Stomach (tissue), 9 donors: Measurements from ENCODE around the gene ZNF174. TPM values are rescaled to one million over a fixed set of nuclear protein-coding genes. Genes with fewer than 3 reads are reported as not detected.

Source experiments
- DNase-seq, 2 donors: peaks; one replicate each; pipeline versions ENCODE4 v3.0.0 to v3.0.0-alpha.2; 2013 to 2019
- H3K27ac ChIP-seq, 5 donors: fragments of 200-600 bp in 4 of 5; sonication (generic) in 4 of 5; one replicate each; pipeline ENCODE4 v1.5.1; 2013 to 2019; ENCODE audit warnings: mild to moderate bottlenecking in 1 of 5, moderate library complexity in 1 of 5
- H3K27me3 ChIP-seq, 3 donors: fragments of 200-600 bp; sonication (generic); one replicate each; pipeline ENCODE4 v1.5.1; 2017 to 2019; ENCODE audit warnings: mixed run types in 1 of 3
- H3K36me3 ChIP-seq, 4 donors: fragments of 200-600 bp; sonication (generic); 1 replicate in 3 of 4; 2 replicates in 1 of 4; pipeline ENCODE4 v1.5.1; 2016 to 2019
- H3K4me1 ChIP-seq, 4 donors: fragments of 200-600 bp; sonication (generic); one replicate each; pipeline ENCODE4 v1.5.1; 2016 to 2019
- H3K4me3 ChIP-seq, 4 donors: fragments of 200-600 bp; sonication (generic) in 3 of 4; one replicate each; pipeline ENCODE4 v1.5.1; 2016 to 2019; ENCODE audit warnings: mild to moderate bottlenecking in 1 of 4
- H3K9me3 ChIP-seq, 4 donors: fragments of 200-600 bp; sonication (generic); one replicate each; pipeline ENCODE4 v1.5.1; 2016 to 2019
- EP300 ChIP-seq: sonication (generic); formaldehyde crosslinking; IDR thresholded peaks from one replicate; pipeline ENCODE4 v1.6.1; 2017; ENCODE audit warnings: antibody characterized with exemption
- POLR2A ChIP-seq, 4 donors: fragments of 450-650 bp; IDR thresholded peaks; one replicate each; pipeline ENCODE4 v1.6.1; 2016; ENCODE audit warnings: antibody characterized with exemption in 4 of 4, control low read depth in 2 of 4, mild to moderate bottlenecking in 1 of 4, moderate library complexity in 1 of 4
- POLR2AphosphoS5 ChIP-seq, 3 donors: sonication (generic); formaldehyde crosslinking; IDR thresholded peaks; one replicate each; pipeline ENCODE4 v1.6.1; 2016; ENCODE audit warnings: antibody characterized with exemption in 3 of 3
- WGBS, 5 donors: extraction: QIAGEN DNeasy Blood & Tissue Kit in 3 of 5; methylation state at CpG; one replicate each; pipeline versions ENCODE4 v1.1.5 to v1.1.7; 2013 to 2018; 5-methylcytosine and 5-hydroxymethylcytosine counted together
- intact Hi-C: fragments of 100-400 bp; cut with DNase I; formaldehyde crosslinking; loops from one replicate; pipeline ENCODE4 v1.15.1; 2023; ENCODE audit warnings: low total_unique reads
- polyA plus RNA-seq, 3 donors: library from polyadenylated mRNA; stranded (reverse); fragments of 200-250 nt; gene quantifications; one replicate each; pipeline ENCODE4 v1.2.3, GENCODE V29; 2013
- total RNA-seq, 5 donors: library from RNA; depleted of rRNA; stranded (reverse); fragments of >200 nt; gene quantifications; one replicate each; pipeline versions ENCODE4 v1.1.0 to v1.2.3, GENCODE V29; 2014 to 2016
- TF ChIP-seq, protein P1 (sequence below), 7 experiments: fragments of 450-650 bp in 4 of 7; fragments of 200-600 bp in 3 of 7; sonication (generic) in 3 of 7; IDR thresholded peaks; one replicate each; pipeline ENCODE4 v1.5.1; 2016 to 2019; ENCODE audit warnings: antibody characterized with exemption in 7 of 7, control low read depth in 2 of 7, mild to moderate bottlenecking in 1 of 7
- donor health status: healthy with polysubstance abuse.
- donor health status: Bipolar disorder and iron deficiency.
- donor health status: healthy.

ZNF174 gene
- total and polyA plus RNA-seq, 8 donors = 4.2 to 52.5 (median 9.5) TPM

- no peaks in the 10 kb centered on the region for H3K27me3 ChIP-seq
- 0 to 18% (median 1%) methylated on average over 6 to 83 of the region's 83 CpGs for WGBS, 5 donors
- peaks cover 47 to 61% (median 53%) of the 10 kb centered on the region in 4 donors for H3K4me1 ChIP-seq
- peak overlapping the region; percentile 87 to 91 (median 90) for H3K4me3 ChIP-seq
- DNase-seq = peak; percentile 91 to 98
- no peaks in the 10 kb centered on the region for H3K9me3 ChIP-seq
- H3K36me3 ChIP-seq = peaks cover 0 to under 1% (median 0%) of the 10 kb centered on the region in 4 donors
- peak overlapping the region; percentile 97 to 99 (median 98) for H3K27ac ChIP-seq
- no peak for TF ChIP-seq EP300
- TF ChIP-seq POLR2AphosphoS5 (IDR thresholded peaks at IDR 0.05) = peak; percentile 36 to 88 (median 71)
- TF ChIP-seq, protein P1, sequence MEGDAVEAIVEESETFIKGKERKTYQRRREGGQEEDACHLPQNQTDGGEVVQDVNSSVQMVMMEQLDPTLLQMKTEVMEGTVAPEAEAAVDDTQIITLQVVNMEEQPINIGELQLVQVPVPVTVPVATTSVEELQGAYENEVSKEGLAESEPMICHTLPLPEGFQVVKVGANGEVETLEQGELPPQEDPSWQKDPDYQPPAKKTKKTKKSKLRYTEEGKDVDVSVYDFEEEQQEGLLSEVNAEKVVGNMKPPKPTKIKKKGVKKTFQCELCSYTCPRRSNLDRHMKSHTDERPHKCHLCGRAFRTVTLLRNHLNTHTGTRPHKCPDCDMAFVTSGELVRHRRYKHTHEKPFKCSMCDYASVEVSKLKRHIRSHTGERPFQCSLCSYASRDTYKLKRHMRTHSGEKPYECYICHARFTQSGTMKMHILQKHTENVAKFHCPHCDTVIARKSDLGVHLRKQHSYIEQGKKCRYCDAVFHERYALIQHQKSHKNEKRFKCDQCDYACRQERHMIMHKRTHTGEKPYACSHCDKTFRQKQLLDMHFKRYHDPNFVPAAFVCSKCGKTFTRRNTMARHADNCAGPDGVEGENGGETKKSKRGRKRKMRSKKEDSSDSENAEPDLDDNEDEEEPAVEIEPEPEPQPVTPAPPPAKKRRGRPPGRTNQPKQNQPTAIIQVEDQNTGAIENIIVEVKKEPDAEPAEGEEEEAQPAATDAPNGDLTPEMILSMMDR (IDR thresholded peaks at IDR 0.05) = peak in 4 of 7 experiments; percentile 26 to 61 (median 46)
- TF ChIP-seq POLR2A (IDR thresholded peaks at IDR 0.05) = peak in 1 of 4 donors; percentile 14
- intact Hi-C loops = no loop called here
These were observed 56.6 kb downstream of the ZNF174 start for GRCh38 chr16:3457434-3458252.

GRCh38 chr16:3458278-3458851, 57.4 kb downstream of the ZNF174 start:
- WGBS, 5 donors = 0% methylated on average over 9 to 47 of the region's 47 CpGs
- H3K4me1 ChIP-seq = peaks cover 51 to 67% (median 59%) of the 10 kb centered on the region in 4 donors
- H3K27ac ChIP-seq = peak overlapping the region; percentile 97 to 99 (median 98)
- H3K9me3 ChIP-seq = no peaks in the 10 kb centered on the region
- intact Hi-C loops = no loop called here
- peaks cover 0 to 6% (median 0%) of the 10 kb centered on the region in 4 donors for H3K36me3 ChIP-seq
- DNase-seq = peak in 1 of 2 donors; percentile 60
- H3K27me3 ChIP-seq = no peaks in the 10 kb centered on the region
- peak overlapping the region; percentile 87 to 91 (median 90) for H3K4me3 ChIP-seq
- TF ChIP-seq POLR2AphosphoS5 (IDR thresholded peaks at IDR 0.05) (no peak), POLR2A (IDR thresholded peaks at IDR 0.05) (no peak), EP300 (no peak)
- TF ChIP-seq, protein P1 (IDR thresholded peaks at IDR 0.05) = no peak

DNA sequence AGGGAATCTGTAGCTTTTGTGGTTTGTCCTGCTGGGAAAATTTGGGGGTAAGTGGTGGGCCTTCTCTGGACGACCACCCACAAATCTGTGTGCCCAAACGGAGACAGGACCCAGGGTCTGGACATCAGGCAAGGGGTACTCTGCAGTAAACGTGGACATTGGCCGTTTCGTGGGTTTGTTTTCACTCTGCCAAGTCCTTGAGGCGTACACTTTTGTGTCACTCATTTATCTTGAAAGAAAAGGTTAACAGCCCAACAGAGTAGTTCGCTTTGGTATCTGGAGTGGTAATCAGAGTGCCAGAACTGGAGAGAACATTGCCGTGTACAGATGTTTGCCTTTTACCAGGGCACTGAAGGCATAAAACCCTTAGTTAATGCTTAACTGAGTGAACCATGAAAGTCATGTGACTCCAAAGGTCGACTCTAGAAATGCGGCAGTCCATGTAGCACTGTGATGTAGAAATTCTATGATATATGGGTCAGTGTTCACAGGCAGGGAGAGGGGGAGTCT, 57.9 kb downstream of the ZNF174 start:
- peaks cover 51 to 73% (median 64%) of the 10 kb centered on the region in 4 donors for H3K4me1 ChIP-seq

More for the DNA sequence above, 57.9 kb downstream of the ZNF174 start:
- DNase-seq = peak; percentile 57 to 89
- intact Hi-C loops = no loop called here
- Histone ChIP-seq H3K27me3 (no peaks in the 10 kb centered on the region), H3K9me3 (no peaks in the 10 kb centered on the region), H3K4me3 (peak overlapping the region; percentile 87 to 91 (median 90)), H3K36me3 (peaks cover 0 to 6% (median 0%) of the 10 kb centered on the region in 4 donors), H3K27ac (peak overlapping the region; percentile 97 to 99 (median 98))
- TF ChIP-seq, protein P1 (IDR thresholded peaks at IDR 0.05) = no peak
- TF ChIP-seq EP300 (no peak), POLR2A (IDR thresholded peaks at IDR 0.05) (peak in 1 of 4 donors; percentile 28), POLR2AphosphoS5 (IDR thresholded peaks at IDR 0.05) (peak; percentile 53 to 88 (median 84))
- WGBS, 5 donors = 0 to 5% (median 4%) methylated on average over 10 of the region's 10 CpGs

Other genes with a start within 250 kb of the ZNF174 start
- gene OR1F1, start 213.0 kb upstream of the ZNF174 start, total RNA-seq = not detected
- not detected for gene OR1F1, start 213.0 kb upstream of the ZNF174 start, polyA plus RNA-seq
- gene ZNF200, start 166.1 kb upstream of the ZNF174 start, total RNA-seq = 1 to 10 TPM; 4.7 to 8.7 (median 6.2) TPM
- gene ZNF200, start 166.1 kb upstream of the ZNF174 start, polyA plus RNA-seq = 1 to 10 TPM; 2.2 to 3.1 (median 2.9) TPM
- gene MEFV, start 144.6 kb upstream of the ZNF174 start, total RNA-seq = 10 to 100 TPM in 1 of 5 donors, 1 to 10 TPM in 3, under 1 TPM in 1; 0.58 to 24.5 (median 1.7) TPM
- under 1 TPM; 0.15 to 0.44 (median 0.20) TPM for gene MEFV, start 144.6 kb upstream of the ZNF174 start, polyA plus RNA-seq
- 10 to 100 TPM; 23.5 to 67.0 (median 46.0) TPM for gene ZNF263, start 117.7 kb upstream of the ZNF174 start, total RNA-seq
- gene ZNF263, start 117.7 kb upstream of the ZNF174 start, polyA plus RNA-seq = 10 to 100 TPM; 10.8 to 29.6 (median 16.0) TPM
- gene TIGD7, start 95.8 kb upstream of the ZNF174 start, total RNA-seq = 1 to 10 TPM in 3 of 5 donors, not detected in 2; 1.6 to 8.3 (median 1.8) TPM
- 1 to 10 TPM; 2.1 to 3.7 (median 2.8) TPM for gene TIGD7, start 95.8 kb upstream of the ZNF174 start, polyA plus RNA-seq
- 10 to 100 TPM; 16.1 to 52.5 (median 25.0) TPM for gene ZNF75A, start 95.7 kb upstream of the ZNF174 start, total RNA-seq
- 10 to 100 TPM in 2 of 3 donors, 1 to 10 TPM in 1; 8.0 to 15.6 (median 10.5) TPM for gene ZNF75A, start 95.7 kb upstream of the ZNF174 start, polyA plus RNA-seq
- gene OR2C1, start 45.3 kb upstream of the ZNF174 start, total RNA-seq = not detected
- not detected for gene OR2C1, start 45.3 kb upstream of the ZNF174 start, polyA plus RNA-seq
- gene ZSCAN32, start 211 bp upstream of the ZNF174 start, total RNA-seq = 10 to 100 TPM in 1 of 5 donors, 1 to 10 TPM in 4; 2.6 to 11.7 (median 5.4) TPM
- 10 to 100 TPM in 1 of 3 donors, 1 to 10 TPM in 2; 7.7 to 10.7 (median 8.0) TPM for gene ZSCAN32, start 211 bp upstream of the ZNF174 start, polyA plus RNA-seq
- 1 to 10 TPM in 2 of 5 donors, under 1 TPM in 2, not detected in 1; 0.45 to 2.2 (median 1.1) TPM for gene ZNF597, start 42.3 kb downstream of the ZNF174 start, total RNA-seq
- gene ZNF597, start 42.3 kb downstream of the ZNF174 start, polyA plus RNA-seq = 1 to 10 TPM in 1 of 3 donors, under 1 TPM in 2; 0.68 to 1.1 (median 0.78) TPM
- 100 to 1,000 TPM in 2 of 5 donors, 10 to 100 TPM in 3; 25.3 to 155 (median 84.9) TPM for gene NAA60, start 42.5 kb downstream of the ZNF174 start, total RNA-seq
- 10 to 100 TPM; 39.3 to 55.3 (median 54.4) TPM for gene NAA60, start 42.5 kb downstream of the ZNF174 start, polyA plus RNA-seq
- not detected for gene C16orf90, start 94.3 kb downstream of the ZNF174 start, total RNA-seq
- gene C16orf90, start 94.3 kb downstream of the ZNF174 start, polyA plus RNA-seq = not detected
- 10 to 100 TPM in 4 of 5 donors, 1 to 10 TPM in 1; 9.0 to 52.7 (median 22.2) TPM for gene CLUAP1, start 99.8 kb downstream of the ZNF174 start, total RNA-seq
- gene CLUAP1, start 99.8 kb downstream of the ZNF174 start, polyA plus RNA-seq = 10 to 100 TPM in 1 of 3 donors, 1 to 10 TPM in 2; 6.7 to 14.1 (median 7.6) TPM
- 10 to 100 TPM in 2 of 5 donors, 1 to 10 TPM in 2, not detected in 1; 1.7 to 17.0 (median 12.8) TPM for gene NLRC3, start 176.2 kb downstream of the ZNF174 start, total RNA-seq
- under 1 TPM; 0.45 to 0.50 (median 0.46) TPM for gene NLRC3, start 176.2 kb downstream of the ZNF174 start, polyA plus RNA-seq
- 10 to 100 TPM in 1 of 5 donors, 1 to 10 TPM in 4; 5.1 to 19.7 (median 8.0) TPM for gene SLX4, start 210.4 kb downstream of the ZNF174 start, total RNA-seq
- 1 to 10 TPM in 1 of 3 donors, under 1 TPM in 2; 0.76 to 1.3 (median 1.00) TPM for gene SLX4, start 210.4 kb downstream of the ZNF174 start, polyA plus RNA-seq